H4 (cell line): Measurements from ENCODE around the gene CDKN1B. TPM values are rescaled to one million over a fixed set of nuclear protein-coding genes. Genes with fewer than 3 reads are reported as not detected.
A peak's percentile ranks its signal among the peaks of the same experiment; 100 is the strongest.

Experiments
- DNase-seq: peaks from one replicate; pipeline ENCODE4 v3.0.0-alpha.2; 2015; ENCODE audit warnings: low spot score
- total RNA-seq: library from RNA; depleted of rRNA; stranded (reverse); fragments of >200 nt; shearing (Covaris generic); gene quantifications from 2 replicates; pipeline ENCODE4 v1.2.3, GENCODE V29; 2014; rRNA removed

The CDKN1B gene
- 22.8 and 27.3 TPM in 2 replicates for total RNA-seq

DNA sequence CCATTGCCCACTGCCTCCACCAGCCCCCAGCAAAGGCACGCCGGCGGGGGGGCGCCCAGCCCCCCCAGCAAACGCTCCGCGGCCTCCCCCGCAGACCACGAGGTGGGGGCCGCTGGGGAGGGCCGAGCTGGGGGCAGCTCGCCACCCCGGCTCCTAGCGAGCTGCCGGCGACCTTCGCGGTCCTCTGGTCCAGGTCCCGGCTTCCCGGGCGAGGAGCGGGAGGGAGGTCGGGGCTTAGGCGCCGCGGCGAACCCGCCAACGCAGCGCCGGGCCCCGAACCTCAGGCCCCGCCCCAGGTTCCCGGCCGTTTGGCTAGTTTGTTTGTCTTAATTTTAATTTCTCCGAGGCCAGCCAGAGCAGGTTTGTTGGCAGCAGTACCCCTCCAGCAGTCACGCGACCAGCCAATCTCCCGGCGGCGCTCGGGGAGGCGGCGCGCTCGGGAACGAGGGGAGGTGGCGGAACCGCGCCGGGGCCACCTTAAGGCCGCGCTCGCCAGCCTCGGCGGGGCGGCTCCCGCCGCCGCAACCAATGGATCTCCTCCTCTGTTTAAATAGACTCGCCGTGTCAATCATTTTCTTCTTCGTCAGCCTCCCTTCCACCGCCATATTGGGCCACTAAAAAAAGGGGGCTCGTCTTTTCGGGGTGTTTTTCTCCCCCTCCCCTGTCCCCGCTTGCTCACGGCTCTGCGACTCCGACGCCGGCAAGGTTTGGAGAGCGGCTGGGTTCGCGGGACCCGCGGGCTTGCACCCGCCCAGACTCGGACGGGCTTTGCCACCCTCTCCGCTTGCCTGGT is at the start of gene CDKN1B:
CDKN1B (plus strand) TSS at position 576 of the 793 bp plus-strand sequence. CDS start 472 bp downstream, outside the sequence.
- peak; percentile 93 for DNase-seq

DNA sequence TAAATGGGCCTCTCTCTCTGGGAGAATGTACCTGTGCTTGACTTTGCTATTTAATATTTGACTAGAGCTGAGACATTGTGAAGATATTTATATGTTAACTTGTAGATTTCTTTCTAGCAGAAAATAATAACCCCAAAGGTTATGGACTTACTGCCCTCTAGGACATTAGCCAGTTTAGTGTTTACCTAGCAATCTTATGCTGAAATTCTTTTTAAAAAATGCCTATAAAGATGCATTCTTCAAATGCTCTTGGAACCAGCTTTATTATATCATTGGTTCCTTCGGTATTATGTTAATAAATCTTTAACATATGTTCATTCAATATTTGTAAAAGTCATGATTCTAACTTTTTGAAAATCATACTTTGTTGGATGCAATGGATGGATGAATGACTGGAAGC is 49.2 kb upstream of the CDKN1B start:
- no peak for DNase-seq

DNA sequence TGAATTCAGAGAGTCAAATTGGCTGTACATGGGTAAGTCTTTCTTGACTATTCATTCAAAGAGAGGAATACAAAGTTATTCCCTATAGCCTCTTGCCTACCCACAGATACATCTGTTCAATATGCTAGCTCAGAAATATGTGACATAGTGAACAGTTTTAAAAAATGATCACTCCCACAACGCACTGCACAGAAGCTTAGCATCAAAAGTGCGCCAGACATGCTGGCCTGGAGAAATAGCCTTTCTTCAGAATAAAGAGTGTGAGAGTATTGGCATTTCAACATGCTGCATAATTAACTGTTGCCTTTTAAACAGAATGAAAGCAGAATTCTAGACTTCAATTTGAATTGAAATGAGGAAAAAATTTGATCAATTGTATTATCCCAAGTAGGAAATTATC is 48.1 kb upstream of the CDKN1B start:
- DNase-seq = no peak

DNA sequence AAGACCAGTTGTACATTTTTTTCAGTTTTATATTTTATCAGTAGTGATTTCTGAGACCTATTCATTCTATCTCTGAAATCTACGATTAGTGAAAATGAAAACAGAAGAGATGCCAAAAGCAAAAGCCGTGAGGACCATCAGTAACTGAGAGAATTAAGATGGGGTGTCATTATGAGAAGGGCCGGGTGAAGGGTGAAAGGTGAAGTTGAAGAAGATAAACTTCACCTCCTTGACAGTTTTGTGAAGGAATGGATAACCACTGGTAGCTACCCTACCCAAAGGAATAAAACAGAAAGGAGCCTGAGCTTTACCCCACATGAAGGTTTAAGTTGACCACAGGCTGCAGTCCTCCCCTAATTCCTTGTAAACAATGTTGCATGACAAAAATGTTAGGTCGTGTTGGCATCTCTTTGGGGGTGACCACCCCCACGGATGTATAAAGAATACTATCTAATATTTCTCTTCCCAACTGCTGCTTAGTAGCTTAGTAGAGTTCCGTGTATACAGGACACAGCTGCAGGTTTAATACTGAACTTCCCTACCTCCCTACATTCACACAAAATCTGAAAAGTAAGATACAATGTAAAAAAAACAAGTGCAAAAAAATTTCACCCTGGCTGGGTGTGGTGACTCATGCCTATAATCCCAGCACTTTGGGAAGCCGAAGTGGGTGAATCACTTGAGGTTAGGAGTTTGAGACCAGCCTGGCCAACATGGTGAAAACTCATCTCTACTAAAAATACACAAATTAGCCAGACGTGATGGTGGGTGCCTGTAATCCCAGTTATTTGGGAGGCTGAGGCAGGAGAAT is 45.1 kb upstream of the CDKN1B start:
- DNase-seq = peak; percentile 72

DNA sequence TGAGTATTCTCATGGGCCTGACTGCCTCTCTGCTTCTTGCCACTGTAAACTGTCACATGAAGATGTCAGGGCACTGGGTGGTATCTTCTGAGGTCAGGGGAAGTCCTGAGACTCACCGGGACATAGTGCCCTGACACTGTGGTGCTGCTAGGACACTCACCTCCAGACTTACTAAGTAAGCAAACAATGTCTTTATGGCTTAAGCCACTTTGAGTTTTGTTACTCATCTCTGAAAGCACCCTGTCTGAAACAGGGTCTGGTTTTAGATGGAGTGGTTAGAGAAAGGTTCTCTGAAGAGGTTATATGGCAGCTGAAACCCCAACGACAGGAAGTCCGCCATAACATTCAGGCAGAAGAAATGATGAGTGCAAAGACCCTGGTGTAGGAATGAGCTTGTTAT is 43.9 kb upstream of the CDKN1B start:
- no peak for DNase-seq

DNA sequence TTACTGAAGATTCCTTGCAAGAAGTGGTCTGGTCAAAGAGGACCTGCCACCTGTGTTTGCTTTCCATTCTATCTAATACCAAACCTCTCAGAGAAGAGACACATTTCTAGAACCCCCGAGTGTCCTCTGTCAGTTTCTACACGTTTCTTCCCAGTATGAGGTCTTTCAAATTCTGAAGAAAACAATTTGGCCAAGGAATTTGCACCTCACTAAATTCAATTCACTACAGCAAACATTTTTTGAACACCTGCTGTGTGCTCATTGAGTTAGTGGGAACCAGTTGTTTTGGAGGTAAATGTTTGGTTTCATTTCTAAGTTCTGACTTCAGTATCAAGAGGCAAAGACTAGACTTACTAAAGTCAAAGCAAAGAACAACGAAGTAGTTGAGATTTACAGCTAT is 40.6 kb upstream of the CDKN1B start:
- no peak for DNase-seq

DNA sequence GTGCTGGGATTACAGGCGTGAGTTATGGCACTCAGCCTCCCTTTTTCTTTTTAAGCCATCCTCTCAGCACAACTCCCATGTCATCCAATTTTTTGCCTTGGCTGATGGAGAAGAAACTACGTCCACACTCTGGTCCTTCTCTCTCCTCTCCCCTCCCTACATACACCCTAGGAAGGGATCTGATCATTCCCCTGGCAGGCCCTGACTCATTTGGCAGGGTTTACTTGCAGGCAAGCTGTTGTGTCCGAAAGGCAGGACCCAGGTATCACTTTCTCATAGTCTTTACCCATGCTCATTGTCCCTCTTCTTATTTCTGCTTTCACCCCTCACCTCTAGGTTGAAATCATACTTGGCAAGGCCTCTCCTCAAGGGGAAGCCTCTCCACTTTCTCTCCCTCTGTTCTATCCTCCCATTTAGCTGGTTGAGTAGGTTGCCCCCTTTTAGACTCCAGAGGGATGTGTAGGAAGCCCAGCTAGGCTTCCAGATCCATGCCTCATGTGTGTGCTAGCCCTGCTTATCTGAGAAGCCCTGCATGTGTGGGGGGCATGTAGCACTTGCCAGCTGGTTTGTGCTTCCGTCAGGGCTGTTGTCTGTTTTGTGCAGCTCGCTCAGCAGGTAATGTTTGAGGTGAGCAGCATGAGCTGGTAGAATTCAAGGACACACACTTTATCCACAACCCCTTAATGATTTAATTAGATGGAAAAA is 36.0 kb upstream of the CDKN1B start:
- DNase-seq = no peak

DNA sequence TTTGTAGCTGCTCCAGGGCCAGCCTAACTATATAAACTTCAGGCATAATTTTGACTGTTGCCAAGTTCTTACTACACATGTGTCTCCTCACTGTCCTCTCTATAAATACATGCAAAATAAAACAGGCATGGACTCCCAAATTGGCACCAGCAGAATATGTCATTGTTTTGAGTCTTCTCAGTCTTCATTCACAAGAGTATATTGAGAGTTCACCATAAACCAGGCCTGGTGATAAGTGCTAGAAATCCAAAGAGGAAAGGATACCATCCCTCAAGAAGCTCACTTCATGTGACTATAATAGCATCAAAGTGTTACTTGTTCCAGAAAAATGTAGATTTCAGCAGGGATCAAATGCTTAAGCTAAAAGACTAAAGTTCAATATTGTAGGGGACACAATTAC is 34.9 kb upstream of the CDKN1B start:
- no peak for DNase-seq

DNA sequence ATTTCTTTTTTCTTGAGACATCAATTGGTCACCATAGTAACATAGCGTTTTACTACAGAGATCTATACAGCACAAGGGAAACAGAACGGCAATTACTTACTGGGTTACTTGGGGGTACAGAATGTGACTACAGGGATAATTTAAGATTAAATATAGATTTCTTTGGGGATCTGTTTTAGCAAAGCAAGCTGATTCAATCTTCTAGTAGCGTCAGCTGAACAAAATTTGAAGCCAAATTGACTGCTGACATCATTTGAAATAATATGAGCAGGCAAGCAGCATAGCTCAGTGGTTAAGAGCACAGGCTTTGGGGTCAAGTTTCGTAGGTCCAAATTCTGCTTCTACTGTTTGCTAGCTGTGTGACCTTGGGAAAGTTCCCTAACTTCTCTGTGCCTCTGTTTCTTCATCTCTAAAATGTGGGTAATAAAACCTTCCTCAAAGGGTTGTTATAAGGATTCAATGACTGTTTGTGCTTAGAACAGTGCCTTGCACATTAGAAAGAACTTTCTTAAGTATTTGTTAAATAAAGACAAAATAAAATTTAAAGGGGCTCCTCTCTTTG is 34.0 kb upstream of the CDKN1B start:
- DNase-seq = no peak

DNA sequence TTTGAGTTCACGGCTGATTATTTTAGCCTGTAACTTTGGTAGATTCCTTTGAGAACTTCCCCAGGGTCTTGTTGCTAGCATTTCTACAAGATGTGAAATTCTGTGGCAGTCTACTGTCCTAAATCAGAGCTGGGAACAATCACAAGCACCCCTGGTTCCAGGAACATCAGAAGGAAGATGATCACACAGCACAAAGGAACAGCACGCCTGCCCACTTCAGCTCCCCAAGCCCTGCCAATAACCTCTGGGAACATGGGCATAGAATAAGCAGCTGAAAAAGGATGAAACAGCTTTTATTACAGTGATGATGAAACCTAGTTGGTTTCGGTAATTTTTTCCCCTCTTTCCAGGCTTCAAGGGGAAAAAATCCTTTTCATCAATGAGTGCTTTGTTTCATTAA is 33.4 kb upstream of the CDKN1B start:
- no peak for DNase-seq

DNA sequence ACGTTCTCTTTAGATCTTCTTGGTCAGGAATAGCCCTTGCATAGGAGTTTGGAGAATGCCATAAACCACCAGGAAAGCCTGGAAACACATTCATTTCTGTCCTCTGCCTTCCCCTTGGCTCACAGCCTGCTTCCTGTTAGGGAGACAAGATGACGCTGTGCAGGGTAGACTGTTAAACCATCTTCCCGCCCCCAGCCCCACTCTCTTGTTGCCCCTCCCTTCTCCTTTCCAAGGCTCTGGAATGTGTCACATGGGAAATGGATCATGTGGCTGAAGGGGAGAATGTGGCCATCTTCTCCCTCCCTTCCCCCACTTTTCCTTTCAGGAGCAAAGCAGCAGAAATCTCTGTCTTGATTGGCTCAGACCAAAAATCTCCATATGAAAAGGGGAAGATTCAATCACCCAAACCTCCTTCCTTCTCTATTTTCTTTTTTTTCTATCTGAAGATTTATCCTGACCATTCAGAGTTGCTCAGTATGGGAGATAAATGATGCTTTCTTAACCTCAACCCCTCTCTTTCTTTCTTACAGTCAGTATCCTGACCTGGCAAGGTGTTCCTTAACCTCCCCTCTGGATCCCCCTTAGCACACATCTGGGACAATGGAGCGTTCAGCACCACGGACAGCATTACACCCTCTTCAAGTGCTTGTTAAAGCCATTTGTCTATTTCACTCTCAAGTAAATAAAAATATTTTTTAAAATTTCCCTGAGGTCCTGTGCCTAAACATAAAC is 32.6 kb upstream of the CDKN1B start:
- peak; percentile 28 for DNase-seq

DNA sequence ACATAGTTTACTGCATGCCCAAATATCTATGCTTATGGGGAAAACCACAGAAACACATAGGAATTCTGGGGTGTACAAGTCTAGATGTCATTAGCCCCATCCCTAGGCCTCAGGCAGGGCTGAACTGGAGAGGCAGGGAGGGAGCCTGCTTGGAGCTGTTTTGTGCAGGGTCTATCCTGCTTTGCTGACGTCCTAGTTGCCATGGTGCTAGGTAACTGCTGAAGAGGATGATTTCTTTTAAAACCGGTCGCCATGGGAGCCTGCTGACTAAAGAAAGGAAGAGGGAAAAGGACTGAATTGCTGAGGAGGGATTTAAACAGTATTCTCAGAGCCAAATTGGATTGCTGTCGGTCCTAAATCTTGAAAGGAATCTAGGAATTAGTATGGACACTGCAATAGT is 31.9 kb upstream of the CDKN1B start:
- DNase-seq = no peak

DNA sequence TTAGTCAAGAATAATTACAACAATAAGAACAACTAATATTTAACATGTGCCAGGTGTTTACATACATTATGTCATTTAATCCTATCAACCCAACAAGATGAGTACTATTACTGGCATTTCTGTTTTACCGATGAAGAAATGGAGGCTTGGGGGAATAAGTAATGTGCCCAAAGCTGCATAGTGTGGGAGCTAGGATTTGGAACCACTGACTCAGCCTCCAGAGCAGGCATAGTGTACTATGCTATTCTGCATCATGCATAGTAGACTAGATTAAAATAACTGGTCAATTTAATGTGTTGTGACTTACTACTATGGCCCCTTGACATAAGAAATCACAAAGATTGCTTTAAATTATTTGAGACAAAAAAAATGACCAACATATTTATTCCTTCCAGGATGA is 30.7 kb upstream of the CDKN1B start:
- DNase-seq = no peak

DNA sequence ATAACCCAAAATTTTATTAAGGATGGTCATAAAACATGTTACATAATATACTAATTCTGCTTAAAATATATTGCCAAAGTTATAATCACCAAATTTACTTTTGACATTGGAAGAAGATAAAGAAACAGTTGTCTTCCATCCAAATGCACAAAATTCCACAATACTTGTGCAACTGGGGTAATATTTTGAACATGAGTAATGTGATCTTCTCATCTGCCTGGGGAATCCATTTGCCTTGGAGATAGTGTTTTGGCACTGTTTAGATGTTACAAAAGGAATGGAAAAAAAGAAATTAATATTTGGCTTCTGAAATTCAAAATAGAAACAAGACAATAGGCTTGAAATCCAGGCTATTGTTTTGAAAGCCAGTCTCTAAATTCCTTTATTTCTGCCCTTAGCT is 30.2 kb upstream of the CDKN1B start:
- DNase-seq = no peak

DNA sequence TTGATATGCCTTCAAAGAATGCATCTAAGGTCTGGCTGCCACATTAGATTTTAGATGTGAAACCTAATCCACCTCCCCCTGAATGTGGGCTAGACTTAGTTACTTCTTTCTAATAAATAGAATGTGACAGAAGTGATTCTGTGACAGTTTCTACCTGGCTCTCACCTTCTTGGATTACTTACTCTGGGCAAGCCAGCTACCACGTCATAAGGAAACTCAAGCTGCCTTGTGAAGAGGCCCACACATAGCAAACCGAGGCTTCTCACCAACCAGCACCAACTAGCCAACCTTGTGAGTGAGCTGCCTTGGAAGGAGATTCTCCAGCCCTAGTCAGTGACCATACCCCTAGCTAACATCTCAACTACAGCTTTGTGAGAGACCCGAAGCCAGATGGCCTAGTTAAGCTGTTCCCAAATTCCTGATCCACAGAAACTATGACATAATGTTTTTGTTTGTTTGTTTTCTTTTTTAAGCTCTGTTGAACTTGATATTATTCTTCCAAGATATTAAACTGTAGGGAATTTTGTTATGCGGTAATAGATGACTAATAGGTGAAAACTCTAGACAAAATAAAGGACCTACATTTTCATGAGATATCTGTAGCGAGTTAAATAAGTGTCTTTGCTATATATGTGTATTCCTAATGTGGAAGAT is 27.4 kb upstream of the CDKN1B start:
- no peak for DNase-seq

DNA sequence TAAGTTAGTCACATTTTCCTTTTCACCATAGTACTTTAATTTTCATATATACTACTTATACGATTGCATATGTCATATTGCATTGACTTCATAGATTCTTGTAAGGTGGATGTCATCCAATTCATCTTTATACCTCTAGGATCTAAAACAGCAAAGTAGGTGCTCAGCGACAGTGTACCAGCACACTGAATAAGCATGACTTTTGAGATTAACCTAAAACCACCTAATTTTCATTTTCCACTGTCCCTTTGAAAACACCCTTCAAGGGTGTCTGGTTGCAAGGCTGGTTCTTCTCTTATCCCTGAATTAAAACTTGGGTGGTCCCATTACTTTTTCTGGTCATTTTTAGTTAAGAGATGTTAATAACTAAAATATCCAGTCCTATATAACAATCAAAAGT is 25.6 kb upstream of the CDKN1B start:
- DNase-seq = no peak

DNA sequence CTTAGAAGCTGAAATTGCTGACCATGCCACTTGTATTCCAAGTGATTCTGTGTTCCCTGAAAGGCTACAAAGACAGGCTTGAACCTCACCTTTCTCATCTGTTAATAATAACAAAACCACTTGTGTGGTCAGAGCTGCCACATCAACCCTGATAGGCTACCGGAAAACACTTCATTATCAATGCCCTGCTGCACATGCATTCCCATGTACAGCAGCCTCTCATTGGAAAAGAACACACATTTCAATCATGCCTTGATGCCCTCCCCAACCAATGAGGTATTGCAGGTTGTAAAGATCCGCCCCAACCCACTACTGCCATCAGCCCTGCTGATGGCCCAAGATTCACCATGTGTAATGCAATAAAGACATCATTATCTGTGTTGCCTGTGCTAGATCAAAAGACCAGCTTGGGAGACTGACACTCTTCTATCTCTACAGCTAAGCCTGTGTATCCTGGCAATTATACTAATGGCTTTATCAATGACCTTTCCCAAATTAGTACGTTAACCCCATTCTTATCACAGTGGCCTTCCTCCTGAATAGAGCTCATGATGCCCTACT is 24.0 kb upstream of the CDKN1B start:
- DNase-seq = no peak

DNA sequence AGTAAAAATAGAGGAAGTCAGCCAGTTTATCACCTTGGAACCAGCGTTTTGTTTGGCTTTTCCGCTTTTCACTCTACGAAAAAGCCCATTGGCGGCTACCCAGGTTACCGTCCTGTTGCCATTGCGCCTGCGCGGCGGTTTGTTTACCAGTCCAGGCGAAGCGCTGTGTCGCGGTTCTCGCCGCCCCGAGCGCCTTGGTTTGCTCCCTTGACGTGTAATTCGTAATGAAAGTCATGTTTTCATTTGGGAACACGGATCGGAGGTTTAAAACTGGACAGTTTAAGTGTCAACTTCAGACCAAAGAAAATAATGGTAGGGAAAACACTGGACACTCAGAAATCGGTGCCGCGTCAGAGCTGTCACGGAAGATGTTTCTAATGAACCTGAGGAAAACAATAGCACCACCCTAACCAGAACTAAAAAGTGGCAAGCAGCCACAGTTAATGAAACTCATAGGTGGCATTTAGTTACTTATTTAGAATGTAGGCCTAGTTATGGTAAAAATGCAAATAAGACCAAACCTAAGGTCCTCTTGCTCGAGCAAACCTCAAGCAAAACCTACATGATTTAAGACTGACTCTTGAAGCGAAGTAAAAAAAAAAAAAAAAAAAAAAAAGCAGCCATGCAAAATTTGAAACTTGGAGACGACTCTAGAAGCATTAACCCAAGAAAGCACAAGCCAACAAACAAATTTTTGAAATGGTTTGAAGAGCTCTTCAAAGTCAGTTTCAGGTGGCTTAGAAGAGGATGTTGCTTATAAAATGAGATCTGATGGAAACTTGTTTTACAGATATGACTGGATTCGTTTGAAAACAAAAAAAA is 20.4 kb upstream of the CDKN1B start:
- DNase-seq = peak; percentile 80

DNA sequence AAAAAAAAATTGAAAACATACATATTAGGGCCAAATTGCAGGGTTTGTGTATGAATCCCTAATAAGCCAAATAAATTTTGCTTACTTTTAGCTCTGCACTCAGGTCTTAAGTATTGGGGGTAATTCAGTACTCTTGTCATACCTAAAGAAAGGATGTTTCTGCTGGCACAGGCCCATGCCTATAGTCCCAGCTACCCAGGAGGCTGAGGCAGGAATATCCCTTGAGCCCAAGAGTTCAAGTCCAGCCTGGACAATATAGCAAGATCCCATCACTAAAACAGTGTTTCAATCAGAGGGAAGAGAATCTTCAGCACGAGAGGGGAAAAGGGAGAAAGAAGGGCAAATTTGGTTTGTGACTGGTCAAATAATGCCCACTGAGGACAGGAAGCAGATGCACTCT is 17.8 kb upstream of the CDKN1B start:
- no peak for DNase-seq

DNA sequence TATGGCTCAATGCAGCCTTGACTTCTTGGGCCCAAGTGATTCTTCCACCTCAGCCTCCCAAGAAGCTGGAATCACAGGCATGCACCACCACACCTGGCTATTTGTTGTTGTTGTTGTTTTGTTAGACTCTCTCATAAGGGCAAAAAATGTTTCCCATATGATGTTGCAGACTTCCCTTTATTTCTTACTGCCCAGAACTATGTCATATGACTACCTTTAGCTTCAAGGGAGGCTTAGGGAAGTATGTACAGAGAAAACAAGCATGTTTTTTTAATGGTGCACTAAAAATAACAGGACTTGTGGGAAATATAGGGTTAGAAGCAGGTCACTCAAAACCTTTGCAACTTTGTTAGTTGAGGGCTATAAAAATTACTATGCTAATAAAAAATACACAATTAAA is 16.9 kb upstream of the CDKN1B start:
- DNase-seq = no peak
